KOPT-K1 (cell line): Measurements from ENCODE around the gene IGF2.
"Not testable (repeated sequence)": the region's sequence is repeated elsewhere in the genome, so short reads cannot be mapped to it uniquely, and the experiment has no call there.

Experiments used
- H3K27ac ChIP-seq: fragments of 200-600 bp; sonication (generic); 2 replicates; pipeline ENCODE4 v1.5.1; 2016; ENCODE audit warnings: antibody characterized with exemption, mild to moderate bottlenecking, low read depth, low read length; ENCODE audit not compliant: poor library complexity, severe bottlenecking
- H3K36me3 ChIP-seq: fragments of 200-600 bp; sonication (generic); 2 replicates; pipeline ENCODE4 v1.5.1; 2017; ENCODE audit warnings: antibody characterized with exemption, mild to moderate bottlenecking, low read length, moderate library complexity; ENCODE audit not compliant: insufficient read depth
- H3K9me3 ChIP-seq: fragments of 200-600 bp; sonication (generic); 2 replicates; pipeline ENCODE4 v1.5.1; 2017; ENCODE audit warnings: antibody characterized with exemption, low read length, mild to moderate bottlenecking; ENCODE audit not compliant: insufficient read depth, poor library complexity, severe bottlenecking

IGF2 gene, protein sequence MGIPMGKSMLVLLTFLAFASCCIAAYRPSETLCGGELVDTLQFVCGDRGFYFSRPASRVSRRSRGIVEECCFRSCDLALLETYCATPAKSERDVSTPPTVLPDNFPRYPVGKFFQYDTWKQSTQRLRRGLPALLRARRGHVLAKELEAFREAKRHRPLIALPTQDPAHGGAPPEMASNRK

DNA sequence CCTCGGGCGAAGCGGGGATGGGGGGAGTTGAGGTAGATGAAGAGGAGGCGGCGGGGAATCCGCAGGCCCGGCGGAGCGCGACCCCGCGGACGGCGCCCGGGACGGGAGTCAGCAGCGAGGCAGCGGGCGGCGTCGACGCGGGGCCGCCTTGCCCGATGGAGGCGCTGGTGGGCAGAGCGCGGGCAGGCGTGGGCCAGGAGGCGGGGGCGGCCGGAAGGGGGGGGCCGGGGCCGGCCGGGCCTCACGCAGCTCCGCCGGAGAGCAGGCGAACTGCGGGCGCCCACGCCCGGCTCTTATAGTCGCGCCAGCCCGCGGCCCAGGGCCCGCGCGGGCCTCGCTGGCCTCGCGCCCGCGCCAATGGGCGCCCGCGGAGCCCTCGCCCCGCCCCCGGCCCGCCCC lies at the start of gene IGF2:
Gene IGF2, minus strand, starts transcription at position 267 of the 399 bp plus-strand sequence. CDS start 3,866 bp downstream, outside the sequence.
- no peaks in the 10 kb centered on the region for H3K9me3 ChIP-seq
- H3K36me3 ChIP-seq: no peaks in the 10 kb centered on the region
- H3K27ac ChIP-seq: no peak within 1 kb of the TSS

DNA sequence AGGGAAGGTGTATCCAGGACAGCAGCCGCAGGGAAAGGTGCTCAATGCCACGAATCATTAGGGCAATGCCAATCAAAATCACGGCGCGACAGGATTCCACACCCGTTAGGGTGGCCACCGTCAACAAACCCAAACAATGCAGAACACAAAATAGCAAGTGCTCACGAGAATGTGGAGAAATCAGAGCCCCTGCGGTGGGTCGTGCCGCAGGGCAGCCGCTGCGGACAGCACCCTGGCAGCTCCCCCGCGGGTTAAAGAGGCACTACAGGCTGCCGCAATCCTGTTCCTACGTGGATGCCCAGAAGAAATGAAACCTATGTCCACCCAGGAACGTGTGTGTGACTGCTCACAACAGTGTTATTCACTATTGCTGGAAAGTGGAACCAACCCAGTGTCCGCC lies 49.6 kb upstream of the IGF2 start:
- Histone ChIP-seq H3K9me3 (no peaks in the 10 kb centered on the region), H3K27ac (no peak overlapping the region), H3K36me3 (no peaks in the 10 kb centered on the region)

DNA sequence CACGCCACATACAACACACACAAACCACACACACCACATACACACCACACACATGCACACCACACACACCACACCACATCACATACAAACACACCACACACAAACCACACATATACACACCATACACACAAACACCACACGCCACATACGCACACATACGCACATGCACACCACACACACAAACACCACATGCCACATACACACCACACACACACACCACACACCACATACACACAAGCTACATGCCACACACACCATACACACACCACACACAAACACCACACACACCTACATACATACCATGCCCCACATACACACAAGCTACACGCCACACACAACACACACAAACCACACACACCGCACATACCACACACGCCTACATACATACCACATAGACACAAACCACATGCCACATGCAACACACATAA lies 48.1 kb upstream of the IGF2 start:
- H3K27ac ChIP-seq: no peak overlapping the region
- H3K36me3 ChIP-seq: no peaks in the 10 kb centered on the region
- H3K9me3 ChIP-seq: no peaks in the 10 kb centered on the region

DNA sequence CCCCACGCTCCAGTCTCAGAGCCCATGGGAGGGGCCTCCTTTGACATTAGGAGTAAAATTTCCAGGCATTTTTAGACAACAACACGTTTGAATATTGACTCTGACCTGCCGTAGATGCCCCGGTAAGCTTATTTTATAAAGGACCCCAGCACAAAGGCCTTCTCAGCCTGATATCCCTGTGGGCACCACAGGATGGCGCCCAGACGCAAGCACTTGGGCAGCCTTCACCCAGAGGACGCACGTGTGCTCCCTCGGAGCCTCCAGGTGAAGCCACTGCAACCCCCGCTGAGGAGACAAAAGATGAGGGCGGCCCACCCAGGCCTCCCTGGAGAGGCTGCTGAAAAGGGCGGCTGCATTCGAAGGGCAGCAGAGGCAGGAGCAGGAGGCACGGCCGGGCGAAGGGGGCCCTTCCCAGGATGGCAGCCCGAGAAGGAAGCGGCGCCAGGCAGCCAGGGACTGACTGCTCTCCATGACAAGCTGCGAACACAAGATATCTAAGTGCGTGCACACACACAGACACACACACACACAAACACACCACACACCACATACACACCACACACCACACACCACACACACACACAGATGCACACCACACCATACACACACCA lies 47.6 kb upstream of the IGF2 start:
- Histone ChIP-seq H3K27ac (no peak overlapping the region), H3K36me3 (no peaks in the 10 kb centered on the region), H3K9me3 (no peaks in the 10 kb centered on the region)

DNA sequence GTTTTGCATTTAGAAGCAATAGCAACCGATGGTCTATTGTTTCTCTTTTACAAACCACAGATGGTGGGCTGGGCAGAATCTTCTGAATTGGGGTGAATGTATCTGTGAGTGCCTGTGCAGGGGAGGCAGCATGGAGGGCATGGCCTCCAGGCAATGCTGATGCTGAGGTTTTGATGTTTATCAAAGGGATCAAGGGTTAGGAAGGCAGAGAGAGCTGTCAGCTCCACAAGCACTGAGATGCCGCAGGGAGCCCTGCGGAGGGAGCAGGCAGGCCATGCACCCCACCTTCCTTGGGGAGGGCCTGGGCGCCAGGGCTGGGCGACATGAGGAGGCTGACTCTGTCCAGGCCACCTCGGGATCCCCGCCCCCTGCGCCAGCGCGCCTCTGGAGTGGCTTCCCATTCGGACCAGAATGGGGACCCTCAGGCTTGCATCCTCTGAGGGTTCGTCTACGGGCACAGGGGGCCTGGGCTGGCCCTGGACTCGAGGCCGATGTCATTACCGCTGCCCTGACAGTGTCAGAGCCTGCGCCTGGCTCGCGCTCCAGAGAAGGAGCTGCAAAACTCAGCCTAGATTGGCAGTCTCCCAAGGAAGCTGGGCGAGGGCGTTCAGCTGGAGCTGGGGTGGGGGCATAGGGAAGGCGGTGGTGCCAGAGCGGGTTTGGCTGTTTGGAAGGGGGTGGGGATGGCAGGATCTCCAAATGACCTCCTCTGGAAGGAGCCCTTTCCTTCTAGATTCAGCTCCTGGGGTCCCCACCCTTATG lies 46.3 kb upstream of the IGF2 start:
- Histone ChIP-seq H3K36me3 (no peaks in the 10 kb centered on the region), H3K27ac (no peak overlapping the region), H3K9me3 (no peaks in the 10 kb centered on the region)

DNA sequence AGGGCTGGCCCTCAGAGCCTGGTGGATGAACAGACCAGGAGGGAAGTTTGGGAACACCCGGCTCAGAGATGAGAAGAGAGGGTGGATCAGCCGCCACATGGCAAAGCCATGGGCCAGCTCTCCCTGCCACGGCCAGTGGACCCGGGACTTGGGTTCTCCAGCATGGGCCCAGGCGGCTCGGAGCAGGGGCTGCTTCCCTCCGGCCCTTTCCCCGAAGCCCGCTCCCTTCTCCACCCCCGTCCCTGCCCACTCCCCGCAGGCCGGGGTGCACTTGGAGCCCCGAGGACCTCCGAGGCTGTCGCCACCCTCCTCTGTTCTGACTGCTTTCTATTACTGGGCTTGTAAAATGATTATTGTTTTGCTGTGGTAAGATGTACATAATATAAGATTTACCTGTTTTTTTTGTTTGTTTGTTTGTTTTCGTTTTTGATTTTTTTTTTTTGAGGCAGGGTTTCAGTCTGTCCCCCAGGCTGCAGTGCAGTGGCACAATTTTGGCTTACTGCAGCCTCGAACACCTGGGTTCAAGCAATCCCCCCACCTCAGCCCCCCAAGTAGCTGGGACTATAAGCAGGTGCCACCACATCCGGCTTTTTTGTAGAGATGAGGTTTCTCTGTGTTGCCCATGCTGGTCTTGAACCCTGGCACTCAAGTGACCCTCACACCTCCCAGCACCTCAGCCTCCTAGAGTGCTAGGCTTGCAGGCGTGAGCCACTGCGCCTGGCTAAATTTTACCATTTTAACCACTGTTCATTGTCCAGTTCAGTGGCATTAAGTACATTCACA lies 43.7 kb upstream of the IGF2 start:
- no peak overlapping the region for H3K27ac ChIP-seq

DNA sequence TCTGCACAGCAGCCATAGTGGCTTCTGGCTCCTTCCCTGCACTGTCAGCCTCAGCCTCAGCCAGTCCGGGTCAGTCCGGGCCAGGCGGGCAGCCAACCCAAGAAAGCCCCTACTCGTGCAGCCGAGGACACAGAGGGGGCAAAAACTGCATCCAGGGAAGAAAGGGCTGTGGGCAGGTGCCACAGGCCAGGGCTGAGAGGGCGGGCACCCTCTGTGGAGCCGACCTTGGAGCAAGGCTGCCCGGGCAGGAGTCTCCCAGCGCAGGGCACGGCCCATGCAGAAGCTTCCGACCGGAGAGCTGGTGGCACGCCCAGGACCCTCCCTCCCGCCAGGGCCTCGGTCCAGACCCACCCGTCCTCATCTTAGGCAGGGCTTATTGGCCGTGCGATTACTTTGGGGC lies 42.9 kb upstream of the IGF2 start:
- Histone ChIP-seq H3K36me3 (no peaks in the 10 kb centered on the region), H3K27ac (no peak overlapping the region), H3K9me3 (no peaks in the 10 kb centered on the region)

More for the DNA sequence above, 43.7 kb upstream of the IGF2 start:
- H3K9me3 ChIP-seq: no peaks in the 10 kb centered on the region
- H3K36me3 ChIP-seq: no peaks in the 10 kb centered on the region

DNA sequence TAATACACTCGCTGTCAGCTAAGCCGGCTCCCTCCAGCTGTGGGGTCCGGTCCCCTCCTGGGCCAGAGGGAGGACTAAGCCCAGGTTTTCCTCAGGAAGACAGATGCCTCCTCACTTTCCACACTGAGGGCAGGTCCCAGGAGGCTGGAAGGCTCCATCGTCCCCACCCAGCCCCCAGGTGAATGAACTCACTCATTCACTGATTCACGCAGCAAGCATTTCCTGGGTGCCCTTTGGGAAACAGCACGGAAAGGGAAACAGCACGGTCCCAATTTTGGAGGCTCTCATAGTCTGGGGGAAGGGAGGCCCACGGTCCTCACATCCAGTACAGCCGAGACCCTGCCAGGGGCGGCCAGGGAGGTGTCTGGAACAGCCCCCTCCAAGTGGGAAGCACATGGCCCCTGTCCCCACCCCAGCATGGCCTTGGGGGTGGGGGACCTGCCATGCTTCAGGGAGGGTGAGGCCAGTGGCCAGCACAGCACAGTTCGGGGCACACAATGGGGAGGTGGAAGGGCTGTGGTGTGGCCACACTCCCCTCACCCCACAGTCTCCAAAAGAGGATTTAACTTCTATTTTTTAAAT lies 41.7 kb upstream of the IGF2 start:
- Histone ChIP-seq H3K27ac (no peak overlapping the region), H3K9me3 (no peaks in the 10 kb centered on the region), H3K36me3 (no peaks in the 10 kb centered on the region)

DNA sequence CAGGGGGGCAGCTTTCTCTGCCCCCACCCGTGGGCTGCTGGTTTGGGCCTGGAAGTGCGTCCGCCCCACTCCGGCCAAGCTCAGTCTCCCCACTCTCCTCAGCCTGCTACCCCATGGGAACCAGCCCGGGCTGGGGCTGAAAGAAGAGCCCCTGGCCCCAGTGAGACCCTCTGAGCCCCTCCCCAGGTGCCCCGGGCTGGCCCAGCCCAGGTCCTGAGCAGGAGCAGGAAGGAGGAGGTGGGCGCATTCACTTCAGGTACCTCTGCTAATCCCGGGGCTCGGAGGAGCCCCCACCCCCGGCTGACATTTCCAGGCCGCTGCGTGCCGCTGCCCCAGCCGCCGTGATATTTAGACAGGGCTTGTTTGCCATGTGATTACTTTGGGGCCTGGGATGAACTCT lies 41.2 kb upstream of the IGF2 start:
- Histone ChIP-seq H3K27ac (no peak overlapping the region), H3K36me3 (no peaks in the 10 kb centered on the region), H3K9me3 (no peaks in the 10 kb centered on the region)

DNA sequence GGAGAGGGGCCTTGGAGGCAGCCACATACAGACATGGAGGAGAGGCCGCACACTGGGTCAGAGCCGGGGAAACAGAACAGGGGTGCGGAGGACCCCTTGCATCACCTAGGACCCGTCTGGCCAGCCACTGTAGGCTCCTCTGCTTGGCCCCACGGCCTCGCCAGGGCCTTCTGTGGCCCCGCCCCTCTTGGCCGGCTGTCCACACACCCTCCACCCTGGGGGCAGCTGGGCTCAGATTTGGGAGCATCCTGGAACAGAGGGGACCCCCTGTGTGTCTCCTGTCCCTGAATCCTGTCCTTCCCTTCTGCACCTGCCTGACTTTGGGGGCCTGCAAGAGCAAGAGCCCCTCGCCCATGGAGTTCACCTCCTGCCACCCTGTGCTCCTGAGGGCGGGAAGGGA lies 40.3 kb upstream of the IGF2 start:
- Histone ChIP-seq H3K36me3 (no peaks in the 10 kb centered on the region), H3K27ac (no peak overlapping the region), H3K9me3 (no peaks in the 10 kb centered on the region)

DNA sequence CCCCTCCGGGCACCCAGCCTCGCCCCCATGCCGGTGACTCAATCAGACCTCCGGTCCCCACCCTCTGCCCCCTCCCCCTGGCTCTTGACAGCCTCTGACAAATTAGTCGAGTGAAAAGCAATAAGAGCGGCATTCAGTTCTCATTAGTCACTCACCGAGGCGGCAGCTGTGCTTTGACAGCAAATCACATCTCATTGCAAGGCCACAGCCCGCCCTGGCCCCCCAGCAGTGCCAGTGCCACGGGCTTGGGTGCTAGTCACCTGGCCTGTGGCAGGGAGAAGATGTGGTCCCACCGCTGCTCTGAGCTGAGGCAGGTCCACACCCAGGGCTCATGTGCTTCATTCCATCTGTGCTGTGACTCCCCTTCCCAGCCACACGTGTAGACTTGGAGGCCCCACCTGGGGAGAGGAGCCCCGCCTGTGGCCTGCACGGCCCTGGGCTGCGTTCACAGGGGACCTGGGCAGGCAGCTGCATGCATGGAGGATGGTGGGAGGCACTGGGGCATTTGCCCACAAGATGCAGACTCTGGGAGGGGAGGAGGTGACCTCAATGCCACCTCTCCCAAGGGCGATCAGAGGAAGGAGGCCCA lies 39.8 kb upstream of the IGF2 start:
- Histone ChIP-seq H3K27ac (no peak overlapping the region), H3K9me3 (no peaks in the 10 kb centered on the region), H3K36me3 (no peaks in the 10 kb centered on the region)

DNA sequence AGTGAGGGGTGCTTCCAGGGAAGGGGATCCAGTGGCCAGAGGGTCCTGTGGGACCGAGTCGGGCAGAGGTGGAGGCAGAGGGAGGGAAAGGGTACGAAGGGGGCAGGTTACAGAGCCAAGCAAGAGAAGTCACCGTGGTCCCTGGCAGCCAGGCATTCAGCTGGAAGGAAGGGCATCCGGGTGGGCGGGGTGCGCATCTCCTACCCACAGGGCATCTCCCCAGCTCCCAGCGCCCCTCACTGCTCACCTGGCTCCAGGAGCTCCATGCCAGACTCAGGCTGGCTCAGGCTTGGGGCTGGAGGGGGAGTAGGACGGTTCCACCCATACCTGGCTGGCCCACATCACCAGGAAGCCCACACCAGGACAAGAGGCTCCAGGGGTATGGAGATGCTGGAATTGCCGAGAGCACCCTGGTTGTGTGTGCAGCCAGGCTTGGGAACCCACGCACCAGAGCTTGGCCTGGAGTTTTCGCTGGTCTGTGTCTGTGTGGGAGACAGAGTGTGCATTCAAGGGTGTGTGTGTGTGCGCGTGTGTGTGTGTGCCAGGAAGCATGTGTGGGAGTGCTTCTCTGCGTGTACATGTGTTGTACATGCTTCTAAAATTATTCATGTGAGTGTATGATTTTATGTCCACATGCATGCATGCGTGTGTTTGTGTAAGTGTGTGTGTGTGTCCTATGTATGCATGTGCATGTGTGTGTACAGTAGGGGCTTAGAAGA lies 39.0 kb upstream of the IGF2 start:
- not testable (repeated sequence) for H3K36me3 ChIP-seq, H3K27ac ChIP-seq, H3K9me3 ChIP-seq

DNA sequence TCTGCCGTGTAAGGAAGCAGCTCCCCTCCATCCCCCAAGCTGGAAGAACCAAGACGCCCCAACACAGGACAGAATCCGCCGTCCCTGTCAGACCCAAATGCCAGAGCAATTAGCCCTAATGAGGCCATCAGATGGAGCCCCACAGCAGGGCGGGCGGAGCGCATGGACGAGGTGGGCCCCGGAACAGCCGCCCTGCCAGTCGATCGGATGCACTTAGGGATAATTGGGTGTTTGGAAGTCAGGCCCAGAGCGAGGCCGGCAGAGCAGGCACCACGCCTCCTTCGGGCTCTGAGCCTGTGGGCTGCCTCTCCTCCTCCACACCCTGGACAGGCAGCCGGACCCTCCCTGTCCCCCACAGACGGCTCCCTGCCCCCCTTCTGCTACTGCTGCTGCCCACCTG lies 37.9 kb upstream of the IGF2 start:
- Histone ChIP-seq H3K27ac (no peak overlapping the region), H3K36me3 (no peaks in the 10 kb centered on the region), H3K9me3 (no peaks in the 10 kb centered on the region)

DNA sequence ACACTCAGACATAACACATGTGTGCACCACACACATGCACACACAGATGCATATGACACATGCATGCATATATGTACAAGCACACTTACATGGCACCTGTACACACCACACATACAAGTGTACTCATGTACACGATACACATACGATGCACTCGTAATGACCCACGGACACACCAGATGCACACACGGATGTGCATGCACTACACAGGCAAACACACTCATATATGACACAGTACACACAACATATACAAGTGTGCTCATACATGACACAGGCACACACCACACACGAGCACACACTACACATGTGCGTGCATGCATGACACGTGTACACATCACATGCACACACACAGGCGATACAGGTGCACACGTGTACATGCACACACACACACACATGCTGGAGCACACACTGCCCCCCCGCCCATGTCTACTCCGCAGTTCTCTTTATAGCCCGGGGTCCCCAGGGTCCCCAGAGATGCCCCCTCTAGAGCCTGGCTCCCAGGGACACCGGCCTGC lies 37.3 kb upstream of the IGF2 start:
- Histone ChIP-seq H3K36me3 (no peaks in the 10 kb centered on the region), H3K9me3 (no peaks in the 10 kb centered on the region), H3K27ac (no peak overlapping the region)
